Tibial artery (tissue), 4 donors: ENCODE data around the gene SH2D4B.

ENCODE experiments used
- DNase-seq, 2 donors: peaks; one replicate each; pipeline ENCODE4 v3.0.0-alpha.2; 2019
- H3K27ac ChIP-seq, 2 donors: fragments of 200-600 bp; sonication (generic) in 1 of 2; 1 replicate in 1 of 2; 2 replicates in 1 of 2; pipeline ENCODE4 v1.5.1; 2018 to 2019; ENCODE audit warnings: mild to moderate bottlenecking in 1 of 2
- H3K27me3 ChIP-seq, 2 donors: fragments of 200-600 bp; sonication (generic) in 1 of 2; one replicate each; pipeline versions ENCODE4 v1.5.1 to v1.6.0; 2016 to 2019
- H3K36me3 ChIP-seq, 3 donors: fragments of 200-600 bp; sonication (generic) in 2 of 3; one replicate each; pipeline ENCODE4 v1.5.1; 2016 to 2019; ENCODE audit warnings: mild to moderate bottlenecking in 2 of 3
- H3K4me1 ChIP-seq, 4 donors: fragments of 200-600 bp; sonication (generic) in 2 of 4; 1 replicate in 3 of 4; 2 replicates in 1 of 4; pipeline ENCODE4 v1.5.1; 2016 to 2019
- H3K4me3 ChIP-seq, 2 donors: fragments of 200-600 bp; sonication (generic) in 1 of 2; 1 replicate in 1 of 2; 2 replicates in 1 of 2; pipeline ENCODE4 v1.5.1; 2018 to 2019; ENCODE audit warnings: mild to moderate bottlenecking in 2 of 2
- H3K9me3 ChIP-seq, 3 donors: fragments of 200-600 bp; sonication (generic) in 1 of 3; one replicate each; pipeline ENCODE4 v1.5.1; 2016 to 2019
- CTCF ChIP-seq, 2 experiments: fragments of 200-600 bp in 1 of 2; fragments of 450-650 bp in 1 of 2; IDR thresholded peaks; one replicate each; pipeline ENCODE4 v1.5.1; 2017 to 2019; ENCODE audit warnings: antibody characterized with exemption in 2 of 2, mild to moderate bottlenecking in 1 of 2, moderate library complexity in 1 of 2
- intact Hi-C: fragments of 100-400 bp; cut with DNase I; formaldehyde crosslinking; loops from one replicate; pipeline ENCODE4 v1.15.0; 2023; ENCODE audit warnings: low total_unique reads

Gene SH2D4B

GRCh38 chr10:80545258-80545881 is 7.7 kb downstream of the SH2D4B start:
- intact Hi-C loops = no loop called here
- Histone ChIP-seq H3K27ac (no peak overlapping the region), H3K4me1 (peaks cover 0 to 3% (median 0%) of the 10 kb centered on the region in 4 donors)

GRCh38 chr10:80552151-80552646 is 14.5 kb downstream of the SH2D4B start:
- no peak for TF ChIP-seq CTCF (IDR thresholded peaks at IDR 0.05)
- Histone ChIP-seq H3K4me3 (no peak overlapping the region), H3K9me3 (no peaks in the 10 kb centered on the region), H3K36me3 (no peaks in the 10 kb centered on the region), H3K27ac (no peak overlapping the region), H3K4me1 (no peaks in the 10 kb centered on the region), H3K27me3 (no peaks in the 10 kb centered on the region)
- intact Hi-C loops = no loop called here
- no peak for DNase-seq

More at GRCh38 chr10:80545258-80545881, 7.7 kb downstream of the SH2D4B start:
- no peaks in the 10 kb centered on the region for H3K27me3 ChIP-seq
- H3K4me3 ChIP-seq = no peak overlapping the region
- no peaks in the 10 kb centered on the region for H3K36me3 ChIP-seq
- no peak for DNase-seq
- TF ChIP-seq CTCF (IDR thresholded peaks at IDR 0.05) = no peak
- H3K9me3 ChIP-seq = no peaks in the 10 kb centered on the region

GRCh38 chr10:80553436-80553835 is 15.7 kb downstream of the SH2D4B start:
- Histone ChIP-seq H3K27ac (no peak overlapping the region), H3K27me3 (no peaks in the 10 kb centered on the region), H3K4me1 (no peaks in the 10 kb centered on the region), H3K9me3 (no peaks in the 10 kb centered on the region), H3K4me3 (no peak overlapping the region), H3K36me3 (no peaks in the 10 kb centered on the region)
- intact Hi-C loops = no loop called here
- no peak for DNase-seq
- TF ChIP-seq CTCF (IDR thresholded peaks at IDR 0.05) = no peak

- intact Hi-C loops = no loop called here
- Histone ChIP-seq H3K4me3 (no peak overlapping the region), H3K9me3 (no peaks in the 10 kb centered on the region), H3K4me1 (no peaks in the 10 kb centered on the region), H3K36me3 (no peaks in the 10 kb centered on the region), H3K27ac (no peak overlapping the region), H3K27me3 (no peaks in the 10 kb centered on the region)
- TF ChIP-seq CTCF (IDR thresholded peaks at IDR 0.05) = no peak
- no peak for DNase-seq
Observed at GRCh38 chr10:80554050-80554449, 16.3 kb downstream of the SH2D4B start.

GRCh38 chr10:80555415-80555814 is 17.7 kb downstream of the SH2D4B start:
- H3K27me3 ChIP-seq = no peaks in the 10 kb centered on the region
- intact Hi-C loops = no loop called here
- no peak for DNase-seq

More at GRCh38 chr10:80555415-80555814, 17.7 kb downstream of the SH2D4B start:
- no peak for TF ChIP-seq CTCF (IDR thresholded peaks at IDR 0.05)
- Histone ChIP-seq H3K27ac (no peak overlapping the region), H3K9me3 (no peaks in the 10 kb centered on the region), H3K4me1 (no peaks in the 10 kb centered on the region), H3K4me3 (no peak overlapping the region), H3K36me3 (no peaks in the 10 kb centered on the region)
